GM23248 (cell line): ENCODE results near the gene LRFN2. TPM values are rescaled to one million over a fixed set of nuclear protein-coding genes. Genes with fewer than 3 reads are reported as not detected.

ENCODE experiments used
- DNase-seq: peaks from one replicate; pipeline ENCODE4 v3.0.0-alpha.2; 2015
- H2AFZ ChIP-seq: fragments of 200-600 bp; sonication (generic); 2 replicates; pipeline ENCODE4 v1.6.1; 2016; ENCODE audit warnings: antibody characterized with exemption
- H3F3A ChIP-seq: fragments of 200-600 bp; sonication (generic); 2 replicates; pipeline ENCODE4 v1.6.1; 2016; ENCODE audit warnings: mild to moderate bottlenecking, antibody characterized with exemption, mixed run types; ENCODE audit not compliant: insufficient read depth
- H3K27ac ChIP-seq: fragments of 200-600 bp; sonication (generic); 2 replicates; pipeline ENCODE4 v1.5.1; 2016; ENCODE audit warnings: mild to moderate bottlenecking
- H3K27me3 ChIP-seq: fragments of 200-600 bp; sonication (generic); replicated peaks from 2 replicates; pipeline ENCODE4 v1.6.1; 2016; ENCODE audit warnings: mild to moderate bottlenecking; ENCODE audit not compliant: insufficient read depth
- H3K36me3 ChIP-seq: fragments of 200-600 bp; sonication (generic); 2 replicates; pipeline ENCODE4 v1.6.1; 2016; ENCODE audit warnings: low read depth, mild to moderate bottlenecking
- H3K4me1 ChIP-seq: fragments of 200-600 bp; sonication (generic); 2 replicates; pipeline ENCODE4 v1.6.1; 2016; ENCODE audit warnings: mild to moderate bottlenecking; ENCODE audit not compliant: insufficient read depth
- H3K4me2 ChIP-seq: fragments of 200-600 bp; sonication (generic); one replicate; pipeline ENCODE4 v1.6.1; 2016; ENCODE audit warnings: mild to moderate bottlenecking; ENCODE audit not compliant: unreplicated experiment
- H3K4me3 ChIP-seq: fragments of 200-600 bp; sonication (generic); 2 replicates; pipeline ENCODE4 v1.5.1; 2016; ENCODE audit warnings: mild to moderate bottlenecking
- H3K79me2 ChIP-seq: fragments of 200-600 bp; sonication (generic); 2 replicates; pipeline ENCODE4 v1.6.1; 2016; ENCODE audit warnings: mild to moderate bottlenecking; ENCODE audit not compliant: insufficient read depth
- H3K9ac ChIP-seq: fragments of 200-600 bp; sonication (generic); 2 replicates; pipeline ENCODE4 v1.6.1; 2016; ENCODE audit warnings: mild to moderate bottlenecking
- H3K9me2 ChIP-seq: fragments of 200-600 bp; sonication (generic); 2 replicates; pipeline ENCODE4 v1.6.1; 2016; ENCODE audit warnings: mixed run types, mild to moderate bottlenecking, moderate library complexity; ENCODE audit not compliant: insufficient read depth
- H3K9me3 ChIP-seq: fragments of 200-600 bp; sonication (generic); one replicate; pipeline ENCODE4 v1.6.1; 2017; ENCODE audit warnings: low read depth
- H4K20me1 ChIP-seq: fragments of 200-600 bp; sonication (generic); 2 replicates; pipeline ENCODE4 v1.6.0; 2016; ENCODE audit not compliant: insufficient read depth
- EZH2 ChIP-seq: fragments of 200-600 bp; sonication (generic); IDR thresholded peaks from 2 replicates; pipeline ENCODE4 v1.6.1; 2018; ENCODE audit warnings: antibody characterized with exemption, mild to moderate bottlenecking; ENCODE audit not compliant: insufficient read depth, poor library complexity, severe bottlenecking
- EZH2phosphoT487 ChIP-seq: fragments of 200-600 bp; sonication (generic); IDR thresholded peaks from 2 replicates; pipeline ENCODE4 v1.6.1; 2018; ENCODE audit warnings: antibody characterized with exemption, moderate library complexity, mild to moderate bottlenecking, low read depth; ENCODE audit not compliant: insufficient read depth
- WGBS, 2 experiments: methylation state at CpG; one replicate each; pipeline ENCODE4 v1.1.6; 2015 to 2017; ENCODE audit warnings: low lambda C conversion rate in 2 of 2, low coverage in 1 of 2; ENCODE audit errors: missing lambda C conversion rate in 2 of 2; 5-methylcytosine and 5-hydroxymethylcytosine counted together
- in situ Hi-C: fragments of 300-500 bp; cut with MboI; formaldehyde crosslinking; loops from 2 replicates; pipeline ENCODE4 v1.15.0; 2020
- polyA plus RNA-seq: library from polyadenylated mRNA; unstranded; fragments of >200 nt; fragmentation: Nextera tagmentation; extraction: Ambion mirVana; gene quantifications from 2 replicates; pipeline ENCODE4 v1.2.1, GENCODE V29; 2016
- total RNA-seq: library from RNA; depleted of rRNA; stranded (reverse); fragments of >200 nt; shearing (Covaris generic); gene quantifications from 2 replicates; pipeline ENCODE4 v1.2.3, GENCODE V29; 2014

Gene LRFN2
- total and polyA plus RNA-seq, 2 experiments from 2014 or later: not detected

GRCh38 chr6:40362859-40363258 is 224.3 kb downstream of the LRFN2 start:
- H3K9ac ChIP-seq: no peak overlapping the region
- H3K4me2 ChIP-seq: no peak overlapping the region
- H3K4me3 ChIP-seq: no peak overlapping the region
- H3F3A ChIP-seq: no peaks in the 10 kb centered on the region
- H2AFZ ChIP-seq: no peak overlapping the region
- TF ChIP-seq EZH2phosphoT487 (no peak), EZH2 (no peak)
- H3K36me3 ChIP-seq: no peaks in the 10 kb centered on the region
- no peaks in the 10 kb centered on the region for H3K4me1 ChIP-seq
- no peaks in the 10 kb centered on the region for H4K20me1 ChIP-seq
- no peaks in the 10 kb centered on the region for H3K9me3 ChIP-seq
- 47 to 49% methylated on average over 4 of the region's 4 CpGs for WGBS, 2 experiments
- H3K27ac ChIP-seq: no peak overlapping the region
- no peak for DNase-seq
- H3K9me2 ChIP-seq: no peaks in the 10 kb centered on the region
- no peaks in the 10 kb centered on the region for H3K79me2 ChIP-seq
- in situ Hi-C loops: no loop called here
- H3K27me3 ChIP-seq: no peaks in the 10 kb centered on the region

- Histone ChIP-seq H4K20me1 (no peaks in the 10 kb centered on the region), H3K9me3 (no peaks in the 10 kb centered on the region), H3K27ac (no peak overlapping the region), H3K79me2 (no peaks in the 10 kb centered on the region), H3F3A (no peaks in the 10 kb centered on the region), H3K4me1 (no peaks in the 10 kb centered on the region), H3K9me2 (no peaks in the 10 kb centered on the region), H3K4me3 (no peak overlapping the region), H3K27me3 (no peaks in the 10 kb centered on the region), H2AFZ (no peak overlapping the region), H3K9ac (no peak overlapping the region), H3K36me3 (no peaks in the 10 kb centered on the region), H3K4me2 (no peak overlapping the region)
- WGBS, 2 experiments: 22 to 33% methylated on average over 2 of the region's 2 CpGs
- no peak for TF ChIP-seq EZH2phosphoT487
- no peak for TF ChIP-seq EZH2
- in situ Hi-C loops: no loop called here
- no peak for DNase-seq
Observed at GRCh38 chr6:40359808-40360207, 227.4 kb downstream of the LRFN2 start.

GRCh38 chr6:40358473-40359460 is 228.4 kb downstream of the LRFN2 start:
- TF ChIP-seq EZH2 (no peak), EZH2phosphoT487 (no peak)
- in situ Hi-C loops: no loop called here
- no peaks in the 10 kb centered on the region for H3K4me1 ChIP-seq
- H3K36me3 ChIP-seq: no peaks in the 10 kb centered on the region
- no peaks in the 10 kb centered on the region for H3K9me3 ChIP-seq
- H3K79me2 ChIP-seq: no peaks in the 10 kb centered on the region
- DNase-seq: no peak
- no peaks in the 10 kb centered on the region for H3K27me3 ChIP-seq
- no peaks in the 10 kb centered on the region for H3K9me2 ChIP-seq
- no peak overlapping the region for H2AFZ ChIP-seq
- no peak overlapping the region for H3K4me2 ChIP-seq
- H4K20me1 ChIP-seq: no peaks in the 10 kb centered on the region
- WGBS, 2 experiments: 64 to 66% methylated on average over 6 of the region's 6 CpGs
- no peaks in the 10 kb centered on the region for H3F3A ChIP-seq
- no peak overlapping the region for H3K27ac ChIP-seq
- no peak overlapping the region for H3K4me3 ChIP-seq
- H3K9ac ChIP-seq: no peak overlapping the region

- Histone ChIP-seq H3K9me3 (no peaks in the 10 kb centered on the region), H3K27me3 (no peaks in the 10 kb centered on the region), H3K27ac (no peak overlapping the region), H4K20me1 (no peaks in the 10 kb centered on the region), H3K79me2 (no peaks in the 10 kb centered on the region), H3K4me1 (no peaks in the 10 kb centered on the region), H3K9me2 (no peaks in the 10 kb centered on the region), H3K9ac (no peak overlapping the region), H2AFZ (no peak overlapping the region), H3K4me2 (no peak overlapping the region), H3F3A (no peaks in the 10 kb centered on the region), H3K36me3 (no peaks in the 10 kb centered on the region), H3K4me3 (no peak overlapping the region)
- peak; percentile 55 for DNase-seq
- TF ChIP-seq EZH2 (no peak), EZH2phosphoT487 (no peak)
- 0 to 4% methylated on average over 2 of the region's 2 CpGs for WGBS, 2 experiments
- in situ Hi-C loops: no loop called here
Observed at GRCh38 chr6:40356242-40356910, 230.8 kb downstream of the LRFN2 start.
